ENCODE data around the gene OCRL.
"Not testable (repeated sequence)": the region's sequence is repeated elsewhere in the genome, so short reads cannot be mapped to it uniquely, and the experiment has no call there.

Gene OCRL

GRCh38 chrX:129557844-129558480 is 17.9 kb downstream of the OCRL start:
- H3K27ac Mint-ChIP-seq: no peak overlapping the region
- no peaks in the 10 kb centered on the region for H3K9me3 Mint-ChIP-seq
- H3K36me3 Mint-ChIP-seq: peaks cover 9% of the 10 kb centered on the region
- DNase-seq: no peak
- no peaks in the 10 kb centered on the region for H3K4me1 Mint-ChIP-seq
- no peak overlapping the region for H3K4me3 Mint-ChIP-seq
- H3K27me3 Mint-ChIP-seq: no peaks in the 10 kb centered on the region
- CTCF ChIA-PET: no interaction called here

- H3K36me3 Mint-ChIP-seq: peaks cover 11% of the 10 kb centered on the region
- CTCF ChIA-PET: no interaction called here
- no peak overlapping the region for H3K27ac Mint-ChIP-seq
- H3K27me3 Mint-ChIP-seq: no peaks in the 10 kb centered on the region
- no peaks in the 10 kb centered on the region for H3K9me3 Mint-ChIP-seq
- H3K4me3 Mint-ChIP-seq: no peak overlapping the region
- DNase-seq: no peak
- H3K4me1 Mint-ChIP-seq: no peaks in the 10 kb centered on the region
Observed at GRCh38 chrX:129559783-129560182, 19.7 kb downstream of the OCRL start.

- H3K4me3 Mint-ChIP-seq: no peak overlapping the region
- H3K27me3 Mint-ChIP-seq: no peaks in the 10 kb centered on the region
- CTCF ChIA-PET: no interaction called here
- peaks cover 11% of the 10 kb centered on the region for H3K36me3 Mint-ChIP-seq
- no peaks in the 10 kb centered on the region for H3K9me3 Mint-ChIP-seq
- H3K27ac Mint-ChIP-seq: no peak overlapping the region
- H3K4me1 Mint-ChIP-seq: peaks cover 10% of the 10 kb centered on the region
- no peak for DNase-seq
Observed at GRCh38 chrX:129561453-129561852, 21.4 kb downstream of the OCRL start.

DNA sequence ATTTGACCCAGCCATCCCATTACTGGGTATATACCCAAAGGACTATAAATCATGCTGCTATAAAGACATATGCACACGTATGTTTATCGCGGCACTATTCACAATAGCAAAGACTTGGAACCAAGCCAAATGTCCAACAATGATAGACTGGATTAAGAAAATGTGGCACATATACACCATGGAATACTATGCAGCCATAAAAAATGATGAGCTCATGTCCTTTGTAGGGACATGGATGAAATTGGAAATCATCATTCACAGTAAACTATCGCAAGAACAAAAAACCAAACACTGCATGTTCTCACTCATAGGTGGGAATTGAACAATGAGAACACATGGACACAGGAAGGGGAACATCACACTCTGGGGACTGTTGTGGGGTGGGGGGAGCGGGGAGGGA is 24.3 kb downstream of the OCRL start:
- H3K9me3 Mint-ChIP-seq, H3K4me3 Mint-ChIP-seq, DNase-seq, H3K4me1 Mint-ChIP-seq, H3K27ac Mint-ChIP-seq, CTCF ChIA-PET, H3K27me3 Mint-ChIP-seq: not testable (repeated sequence)
- H3K36me3 Mint-ChIP-seq: peaks cover 11% of the 10 kb centered on the region

GRCh38 chrX:129565046-129565650 is 25.1 kb downstream of the OCRL start:
- H3K4me1 Mint-ChIP-seq: peaks cover 10% of the 10 kb centered on the region
- DNase-seq: no peak
- H3K27ac Mint-ChIP-seq: no peak overlapping the region
- H3K4me3 Mint-ChIP-seq: no peak overlapping the region
- H3K36me3 Mint-ChIP-seq: peaks cover 12% of the 10 kb centered on the region
- CTCF ChIA-PET: no interaction called here
- no peaks in the 10 kb centered on the region for H3K9me3 Mint-ChIP-seq
- H3K27me3 Mint-ChIP-seq: no peaks in the 10 kb centered on the region

- H3K4me1 Mint-ChIP-seq: peaks cover 10% of the 10 kb centered on the region
- no peak for DNase-seq
- H3K27ac Mint-ChIP-seq: no peak overlapping the region
- H3K9me3 Mint-ChIP-seq: no peaks in the 10 kb centered on the region
- H3K4me3 Mint-ChIP-seq: no peak overlapping the region
- peaks cover 13% of the 10 kb centered on the region for H3K36me3 Mint-ChIP-seq
- no peaks in the 10 kb centered on the region for H3K27me3 Mint-ChIP-seq
- CTCF ChIA-PET: no interaction called here
Observed at GRCh38 chrX:129566073-129566472, 26.0 kb downstream of the OCRL start.

DNA sequence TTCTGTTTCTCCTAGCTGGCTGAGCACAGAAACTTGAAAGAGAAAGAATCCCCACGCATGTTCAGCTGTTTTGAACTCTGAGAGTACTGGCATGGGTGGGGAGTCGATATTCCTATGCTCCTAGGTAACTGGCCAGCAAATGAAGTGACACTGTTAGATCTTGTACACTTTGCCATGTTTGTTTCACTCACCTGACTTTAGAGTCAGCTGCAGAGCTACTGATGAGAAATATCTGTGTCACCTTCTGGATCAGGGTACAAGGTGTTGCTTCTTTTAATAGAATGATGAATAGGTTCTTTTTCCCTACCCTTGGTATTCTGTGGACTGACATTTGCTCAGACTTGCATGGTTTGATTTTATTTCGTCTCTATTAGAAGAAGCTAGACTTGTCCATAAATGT is 28.3 kb downstream of the OCRL start:
- Mint-ChIP-seq H3K27ac (no peak overlapping the region), H3K27me3 (no peaks in the 10 kb centered on the region), H3K9me3 (no peaks in the 10 kb centered on the region), H3K4me1 (peaks cover 10% of the 10 kb centered on the region), H3K4me3 (no peak overlapping the region), H3K36me3 (peaks cover 4% of the 10 kb centered on the region)
- no peak for DNase-seq
- CTCF ChIA-PET: no interaction called here

GRCh38 chrX:129572422-129572821 is 32.4 kb downstream of the OCRL start:
- no peak overlapping the region for H3K27ac Mint-ChIP-seq
- H3K36me3 Mint-ChIP-seq: peaks cover 5% of the 10 kb centered on the region
- no peak overlapping the region for H3K4me3 Mint-ChIP-seq
- H3K9me3 Mint-ChIP-seq: no peaks in the 10 kb centered on the region
- H3K4me1 Mint-ChIP-seq: no peaks in the 10 kb centered on the region
- no peak for DNase-seq
- no peaks in the 10 kb centered on the region for H3K27me3 Mint-ChIP-seq
- CTCF ChIA-PET: interaction anchor here (0.6 to 1.0 kb wide), 2 partner anchors 39 to 973 kb away, joined by 3 read pairs; no protein-coding TSS in a partner anchor

- H3K9me3 Mint-ChIP-seq, H3K4me3 Mint-ChIP-seq, DNase-seq, H3K4me1 Mint-ChIP-seq, CTCF ChIA-PET, H3K36me3 Mint-ChIP-seq, H3K27ac Mint-ChIP-seq, H3K27me3 Mint-ChIP-seq: not testable (repeated sequence)
Observed at GRCh38 chrX:129573652-129574051, 33.6 kb downstream of the OCRL start.

GRCh38 chrX:129574214-129574613 is 34.2 kb downstream of the OCRL start:
- H3K27ac Mint-ChIP-seq: no peak overlapping the region
- CTCF ChIA-PET: no interaction called here

GRCh38 chrX:129576539-129576938 is 36.5 kb downstream of the OCRL start:
- H3K27ac Mint-ChIP-seq: no peak overlapping the region
- H3K27me3 Mint-ChIP-seq: no peaks in the 10 kb centered on the region
- H3K36me3 Mint-ChIP-seq: peaks cover 3% of the 10 kb centered on the region
- no peaks in the 10 kb centered on the region for H3K4me1 Mint-ChIP-seq
- CTCF ChIA-PET: no interaction called here
- DNase-seq: no peak
- no peaks in the 10 kb centered on the region for H3K9me3 Mint-ChIP-seq
- no peak overlapping the region for H3K4me3 Mint-ChIP-seq

More at GRCh38 chrX:129574214-129574613, 34.2 kb downstream of the OCRL start:
- Mint-ChIP-seq H3K4me1 (no peaks in the 10 kb centered on the region), H3K4me3 (no peak overlapping the region), H3K36me3 (peaks cover 5% of the 10 kb centered on the region), H3K27me3 (no peaks in the 10 kb centered on the region), H3K9me3 (no peaks in the 10 kb centered on the region)
- DNase-seq: no peak

GRCh38 chrX:129577473-129577872 is 37.4 kb downstream of the OCRL start:
- Mint-ChIP-seq H3K9me3 (no peaks in the 10 kb centered on the region), H3K4me3 (no peak overlapping the region), H3K27ac (no peak overlapping the region), H3K27me3 (no peaks in the 10 kb centered on the region), H3K36me3 (peaks cover 3% of the 10 kb centered on the region), H3K4me1 (no peaks in the 10 kb centered on the region)
- DNase-seq: no peak
- CTCF ChIA-PET: no interaction called here

GRCh38 chrX:129577877-129578276 is 37.8 kb downstream of the OCRL start:
- Mint-ChIP-seq H3K27me3 (no peaks in the 10 kb centered on the region), H3K36me3 (peaks cover 3% of the 10 kb centered on the region), H3K27ac (no peak overlapping the region), H3K4me3 (no peak overlapping the region), H3K4me1 (no peaks in the 10 kb centered on the region), H3K9me3 (no peaks in the 10 kb centered on the region)
- CTCF ChIA-PET: no interaction called here
- DNase-seq: no peak

DNA sequence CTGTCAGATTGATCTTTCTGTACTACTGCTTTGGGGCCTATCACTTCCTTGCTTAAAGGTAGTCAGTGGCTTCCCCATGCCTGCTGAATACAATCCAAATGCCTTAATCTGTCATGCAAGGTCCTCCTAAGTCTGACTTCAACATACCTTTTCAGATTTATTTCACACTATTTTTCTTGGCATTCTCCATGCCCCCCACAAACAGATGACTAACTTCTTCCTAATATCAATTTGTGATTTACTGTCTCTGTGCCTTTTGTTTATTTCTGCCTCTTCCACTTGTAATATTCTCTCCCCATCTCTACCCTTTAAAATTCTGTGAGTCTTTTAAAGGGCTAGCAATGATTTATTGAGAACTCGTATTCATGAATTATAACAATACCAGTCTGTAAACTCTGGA is 41.8 kb downstream of the OCRL start:
- no peaks in the 10 kb centered on the region for H3K27me3 Mint-ChIP-seq
- H3K9me3 Mint-ChIP-seq: no peaks in the 10 kb centered on the region
- H3K4me3 Mint-ChIP-seq: no peak overlapping the region
- no peak for DNase-seq
- no peak overlapping the region for H3K27ac Mint-ChIP-seq
- no peaks in the 10 kb centered on the region for H3K36me3 Mint-ChIP-seq
- no peaks in the 10 kb centered on the region for H3K4me1 Mint-ChIP-seq
- CTCF ChIA-PET: no interaction called here

- DNase-seq: no peak
Observed at GRCh38 chrX:129585167-129585566, 45.1 kb downstream of the OCRL start.

More at GRCh38 chrX:129585167-129585566, 45.1 kb downstream of the OCRL start:
- Mint-ChIP-seq H3K9me3 (no peaks in the 10 kb centered on the region), H3K4me3 (no peak overlapping the region), H3K4me1 (no peaks in the 10 kb centered on the region), H3K27ac (no peak overlapping the region), H3K27me3 (no peaks in the 10 kb centered on the region), H3K36me3 (no peaks in the 10 kb centered on the region)
- CTCF ChIA-PET: no interaction called here

Data from activated naive CD4-positive, alpha-beta T cell treated with anti-CD3 and anti-CD28 coated beads, Interleukin-2, amount 10 ng/mL, durations not matched to agents 7 days and 5 days (primary cell).